ENCODE results near the gene IER3IP1.
"Not testable (repeated sequence)": the region's sequence is repeated elsewhere in the genome, so short reads cannot be mapped to it uniquely, and the experiment has no call there.

DNA sequence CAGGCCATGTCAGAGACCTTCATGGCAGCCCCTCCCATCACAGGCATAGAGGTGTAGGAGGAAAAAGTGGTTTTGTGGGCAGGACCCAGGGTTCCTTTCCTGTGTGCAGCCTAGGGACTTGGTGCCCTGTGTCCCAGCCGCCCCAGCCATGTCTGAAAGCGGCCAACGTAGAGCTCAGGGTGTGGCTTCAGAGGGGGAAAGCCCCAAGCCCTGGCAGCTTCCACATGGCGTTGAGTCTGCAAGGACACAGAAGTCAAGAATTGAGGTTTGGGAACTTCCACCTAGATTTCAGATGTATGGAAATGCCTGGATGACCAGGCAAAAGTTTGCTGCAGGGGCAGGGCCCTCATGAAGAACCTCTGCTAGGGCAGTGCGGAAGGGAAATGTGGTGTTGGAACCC lies 6.0 kb upstream of the IER3IP1 start:
- TF ChIP-seq, protein P1, sequence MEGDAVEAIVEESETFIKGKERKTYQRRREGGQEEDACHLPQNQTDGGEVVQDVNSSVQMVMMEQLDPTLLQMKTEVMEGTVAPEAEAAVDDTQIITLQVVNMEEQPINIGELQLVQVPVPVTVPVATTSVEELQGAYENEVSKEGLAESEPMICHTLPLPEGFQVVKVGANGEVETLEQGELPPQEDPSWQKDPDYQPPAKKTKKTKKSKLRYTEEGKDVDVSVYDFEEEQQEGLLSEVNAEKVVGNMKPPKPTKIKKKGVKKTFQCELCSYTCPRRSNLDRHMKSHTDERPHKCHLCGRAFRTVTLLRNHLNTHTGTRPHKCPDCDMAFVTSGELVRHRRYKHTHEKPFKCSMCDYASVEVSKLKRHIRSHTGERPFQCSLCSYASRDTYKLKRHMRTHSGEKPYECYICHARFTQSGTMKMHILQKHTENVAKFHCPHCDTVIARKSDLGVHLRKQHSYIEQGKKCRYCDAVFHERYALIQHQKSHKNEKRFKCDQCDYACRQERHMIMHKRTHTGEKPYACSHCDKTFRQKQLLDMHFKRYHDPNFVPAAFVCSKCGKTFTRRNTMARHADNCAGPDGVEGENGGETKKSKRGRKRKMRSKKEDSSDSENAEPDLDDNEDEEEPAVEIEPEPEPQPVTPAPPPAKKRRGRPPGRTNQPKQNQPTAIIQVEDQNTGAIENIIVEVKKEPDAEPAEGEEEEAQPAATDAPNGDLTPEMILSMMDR (IDR thresholded peaks at IDR 0.05 in 8 of 11, conservative IDR thresholded peaks at IDR 0.05 in 3 of 11), result not testable (repeated sequence)
- not testable (repeated sequence) for TF ChIP-seq POLR2A (IDR thresholded peaks at IDR 0.05)

All from spleen (tissue), 7 donors.